Measurements from ENCODE around the gene FNDC3B. TPM values are rescaled to one million over a fixed set of nuclear protein-coding genes. Genes with fewer than 3 reads are reported as not detected.
"Not testable (repeated sequence)": the region's sequence is repeated elsewhere in the genome, so short reads cannot be mapped to it uniquely, and the experiment has no call there.

The FNDC3B gene
- total RNA-seq, 4 donors from 2014 or later, result 49.7 to 188 (median 165) TPM

DNA sequence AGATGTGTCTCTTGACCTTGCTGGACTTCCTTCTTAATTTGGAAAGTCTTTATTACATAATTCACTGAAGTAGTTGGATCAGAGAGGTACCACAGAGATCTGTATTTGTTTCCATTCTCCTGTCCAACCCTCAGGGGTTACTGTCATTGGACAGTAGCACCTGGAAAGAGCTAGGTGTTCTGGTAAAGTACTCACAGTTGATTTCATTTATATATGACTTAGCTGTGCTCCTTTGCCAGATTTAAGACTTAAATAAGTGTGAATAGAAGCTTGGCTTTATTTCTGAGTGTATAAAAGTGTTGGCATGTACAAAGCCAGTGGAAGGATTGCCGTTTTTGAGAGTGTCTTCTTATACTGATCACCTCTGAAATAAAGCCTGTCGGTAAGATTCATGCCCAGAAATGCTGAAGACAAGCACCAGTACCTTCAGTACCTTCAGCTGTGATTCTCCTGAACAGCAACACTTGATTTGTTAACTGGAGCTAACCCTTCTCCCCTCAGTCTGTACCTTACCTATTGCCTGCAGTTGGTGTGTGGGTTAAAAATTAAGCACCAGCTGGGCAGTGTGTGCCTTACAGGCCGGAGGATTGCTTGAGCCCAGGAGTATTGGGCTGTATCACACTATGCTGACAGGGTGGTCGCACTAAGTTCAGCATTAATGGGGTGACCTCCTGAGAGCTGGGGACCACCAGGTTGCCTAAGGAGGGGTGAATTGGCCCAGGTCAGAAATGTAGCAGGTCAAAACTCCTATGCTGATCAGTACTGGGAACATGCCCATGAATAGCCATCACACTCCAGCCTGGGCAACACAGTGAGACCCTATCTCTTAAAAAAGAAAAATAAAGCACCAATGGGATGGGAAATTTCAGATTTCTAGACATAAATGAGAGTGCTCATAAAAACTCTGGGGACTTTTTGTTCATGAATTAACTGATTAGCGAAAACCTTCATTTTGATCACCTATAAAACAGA is 197.7 kb downstream of the FNDC3B start:
- H3K27me3 ChIP-seq, result no peaks in the 10 kb centered on the region
- TF ChIP-seq, protein P1, sequence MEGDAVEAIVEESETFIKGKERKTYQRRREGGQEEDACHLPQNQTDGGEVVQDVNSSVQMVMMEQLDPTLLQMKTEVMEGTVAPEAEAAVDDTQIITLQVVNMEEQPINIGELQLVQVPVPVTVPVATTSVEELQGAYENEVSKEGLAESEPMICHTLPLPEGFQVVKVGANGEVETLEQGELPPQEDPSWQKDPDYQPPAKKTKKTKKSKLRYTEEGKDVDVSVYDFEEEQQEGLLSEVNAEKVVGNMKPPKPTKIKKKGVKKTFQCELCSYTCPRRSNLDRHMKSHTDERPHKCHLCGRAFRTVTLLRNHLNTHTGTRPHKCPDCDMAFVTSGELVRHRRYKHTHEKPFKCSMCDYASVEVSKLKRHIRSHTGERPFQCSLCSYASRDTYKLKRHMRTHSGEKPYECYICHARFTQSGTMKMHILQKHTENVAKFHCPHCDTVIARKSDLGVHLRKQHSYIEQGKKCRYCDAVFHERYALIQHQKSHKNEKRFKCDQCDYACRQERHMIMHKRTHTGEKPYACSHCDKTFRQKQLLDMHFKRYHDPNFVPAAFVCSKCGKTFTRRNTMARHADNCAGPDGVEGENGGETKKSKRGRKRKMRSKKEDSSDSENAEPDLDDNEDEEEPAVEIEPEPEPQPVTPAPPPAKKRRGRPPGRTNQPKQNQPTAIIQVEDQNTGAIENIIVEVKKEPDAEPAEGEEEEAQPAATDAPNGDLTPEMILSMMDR (IDR thresholded peaks at IDR 0.05), result no peak
- TF ChIP-seq POLR2A (IDR thresholded peaks at IDR 0.05), result no peak
- H3K36me3 ChIP-seq, result no peaks in the 10 kb centered on the region
- intact Hi-C loops (cut with DNase I; ENCODE audit: low total_unique reads), result no loop called here
- no peak overlapping the region for H3K4me3 ChIP-seq
- H3K27ac ChIP-seq, result no peak overlapping the region
- H3K9me3 ChIP-seq, result no peaks in the 10 kb centered on the region
- no peak for DNase-seq
- H3K4me1 ChIP-seq, result no peaks in the 10 kb centered on the region

DNA sequence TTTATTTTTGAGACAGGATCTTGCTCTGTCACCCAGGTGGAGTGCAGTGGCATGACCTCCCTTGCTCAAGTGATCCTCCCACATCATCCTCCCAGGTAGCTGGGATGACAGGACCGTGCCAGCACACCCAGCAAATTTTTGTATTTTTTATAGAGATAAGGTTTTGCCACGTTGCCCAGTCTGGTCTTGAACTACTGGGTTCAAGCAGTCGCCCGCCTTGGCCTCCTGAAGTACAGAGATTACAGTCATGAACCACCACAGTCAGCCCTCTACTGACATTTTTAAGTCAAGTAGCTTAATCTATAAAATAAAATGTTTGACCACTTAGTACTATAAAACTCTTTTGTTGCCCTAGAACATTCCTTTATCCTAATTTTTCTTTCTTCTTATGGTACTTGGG is 198.8 kb downstream of the FNDC3B start:
- Histone ChIP-seq H3K36me3 (no peaks in the 10 kb centered on the region), H3K9me3 (no peaks in the 10 kb centered on the region), H3K4me1 (no peaks in the 10 kb centered on the region), H3K4me3 (no peak overlapping the region), H3K27me3 (no peaks in the 10 kb centered on the region), H3K27ac (no peak overlapping the region)
- intact Hi-C loops (cut with DNase I; ENCODE audit: low total_unique reads), result no loop called here
- DNase-seq, result no peak
- no peak for TF ChIP-seq POLR2A (IDR thresholded peaks at IDR 0.05)
- TF ChIP-seq, protein P1 (IDR thresholded peaks at IDR 0.05), result no peak

DNA sequence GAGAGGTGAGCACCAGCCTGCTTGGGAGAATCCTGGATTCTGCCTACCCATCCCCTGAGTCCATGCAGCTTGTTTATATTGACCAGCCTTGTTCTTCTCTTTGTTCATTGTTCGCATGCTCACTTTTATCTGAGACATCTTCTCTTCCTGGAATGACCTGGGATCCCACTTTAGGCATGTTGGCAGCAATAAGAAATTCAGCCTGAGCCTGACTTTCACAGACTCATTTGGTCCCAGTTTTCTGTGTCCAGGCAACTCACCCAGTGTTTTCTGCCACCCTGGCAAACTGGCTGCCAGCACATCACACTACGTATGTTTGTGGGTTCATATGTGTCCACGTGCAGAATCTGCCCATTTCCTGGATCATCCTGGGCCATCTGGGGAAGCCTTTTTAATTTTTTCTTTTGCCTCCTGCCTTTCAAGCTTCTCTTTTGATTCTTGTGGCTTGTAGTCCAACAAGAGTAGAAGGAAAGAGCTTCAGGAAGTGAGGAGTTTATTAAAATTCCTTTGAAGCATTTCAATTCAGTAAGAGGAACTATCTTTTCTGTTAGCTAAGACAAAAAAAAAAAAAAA is 199.9 kb downstream of the FNDC3B start:
- no peaks in the 10 kb centered on the region for H3K4me1 ChIP-seq
- DNase-seq, result no peak
- no peaks in the 10 kb centered on the region for H3K9me3 ChIP-seq
- H3K4me3 ChIP-seq, result no peak overlapping the region
- intact Hi-C loops (cut with DNase I; ENCODE audit: low total_unique reads), result no loop called here
- TF ChIP-seq, protein P1 (IDR thresholded peaks at IDR 0.05), result no peak
- TF ChIP-seq POLR2A (IDR thresholded peaks at IDR 0.05), result no peak
- no peak overlapping the region for H3K27ac ChIP-seq
- no peaks in the 10 kb centered on the region for H3K27me3 ChIP-seq
- no peaks in the 10 kb centered on the region for H3K36me3 ChIP-seq

DNA sequence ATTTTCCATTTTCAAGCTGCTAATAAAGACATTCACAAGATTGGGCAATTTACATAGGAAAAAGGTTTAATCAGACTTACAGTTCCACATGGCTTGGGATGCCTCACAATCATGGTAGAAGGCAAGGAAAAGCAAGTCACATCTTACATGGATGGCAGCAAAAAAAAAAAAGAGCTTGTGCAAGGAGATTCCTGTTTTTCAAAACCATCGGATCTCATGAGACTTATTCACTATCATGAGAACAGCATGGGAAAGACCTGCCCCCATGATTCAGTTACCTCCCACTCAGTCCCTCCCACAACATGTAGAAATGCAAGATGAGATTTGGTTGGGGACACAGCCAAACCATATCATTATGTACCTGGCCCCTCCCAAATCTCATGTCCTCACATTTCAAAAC is 202.0 kb downstream of the FNDC3B start:
- Histone ChIP-seq H3K27me3 (no peaks in the 10 kb centered on the region), H3K4me3 (no peak overlapping the region), H3K27ac (no peak overlapping the region), H3K4me1 (no peaks in the 10 kb centered on the region), H3K36me3 (no peaks in the 10 kb centered on the region), H3K9me3 (no peaks in the 10 kb centered on the region)
- intact Hi-C loops (cut with DNase I; ENCODE audit: low total_unique reads), result no loop called here
- no peak for DNase-seq
- TF ChIP-seq, protein P1 (IDR thresholded peaks at IDR 0.05), result no peak
- TF ChIP-seq POLR2A (IDR thresholded peaks at IDR 0.05), result no peak

DNA sequence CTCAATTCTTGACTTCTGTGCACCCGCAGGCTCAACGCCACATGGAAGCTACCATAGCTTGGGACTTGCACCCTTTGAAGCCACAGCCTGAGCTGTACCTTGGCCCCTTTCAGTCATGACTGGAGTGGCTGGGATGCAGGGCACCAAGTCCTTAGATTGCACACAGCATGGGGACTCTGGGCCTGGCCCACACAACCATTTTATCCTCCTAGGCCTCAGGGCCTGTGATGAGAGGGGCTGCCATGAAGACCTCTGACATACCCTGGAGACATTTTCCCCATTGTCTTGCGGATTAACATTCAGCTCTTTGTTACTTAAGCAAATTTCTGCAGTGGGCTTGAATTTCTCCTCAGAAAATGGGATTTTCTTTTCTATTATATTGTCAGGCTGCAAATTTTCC is 203.1 kb downstream of the FNDC3B start:
- H3K36me3 ChIP-seq; intact Hi-C loops (cut with DNase I; ENCODE audit: low total_unique reads); H3K4me1 ChIP-seq; DNase-seq; H3K9me3 ChIP-seq; H3K27ac ChIP-seq; H3K27me3 ChIP-seq; H3K4me3 ChIP-seq: not testable (repeated sequence)

DNA sequence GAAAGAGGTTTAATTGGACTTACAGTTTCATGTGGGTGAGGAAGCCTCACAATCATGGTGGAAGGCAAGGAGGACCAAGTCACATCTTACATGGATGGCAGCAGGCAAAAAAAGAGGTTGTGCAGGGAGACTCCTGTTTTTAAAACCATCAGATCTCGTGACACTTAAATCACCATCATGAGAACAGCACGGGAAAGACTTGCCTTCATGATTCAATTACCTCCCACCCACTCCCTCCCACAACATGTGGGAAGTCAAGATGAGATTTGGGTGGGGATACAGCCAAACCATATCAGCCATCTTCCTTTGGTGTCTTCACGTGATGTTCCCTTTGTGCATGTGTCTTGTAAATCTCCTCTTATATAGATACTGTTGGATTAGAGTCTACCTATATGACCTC is 204.0 kb downstream of the FNDC3B start:
- H3K4me1 ChIP-seq; H3K27ac ChIP-seq; intact Hi-C loops (cut with DNase I; ENCODE audit: low total_unique reads); DNase-seq; H3K36me3 ChIP-seq; H3K27me3 ChIP-seq; H3K4me3 ChIP-seq; H3K9me3 ChIP-seq: not testable (repeated sequence)
